Osteocyte (in vitro differentiated cells): ENCODE measurements around the gene AMBP. TPM values are rescaled to one million over a fixed set of nuclear protein-coding genes. Genes with fewer than 3 reads are reported as not detected.

Source experiments
- DNase-seq: peaks from one replicate; pipeline ENCODE4 v3.0.0; 2021; ENCODE audit warnings: mixed read lengths; ENCODE audit not compliant: unreplicated experiment; ENCODE audit errors: extremely low spot score
- H3K27ac Mint-ChIP-seq: one replicate; pipeline ENCODE4 v1.8.0; 2021; ENCODE audit warnings: mild to moderate bottlenecking, mixed read lengths; ENCODE audit not compliant: unreplicated experiment
- H3K27me3 Mint-ChIP-seq: one replicate; pipeline ENCODE4 v1.8.0; 2021; ENCODE audit warnings: mixed read lengths; ENCODE audit not compliant: unreplicated experiment
- H3K36me3 Mint-ChIP-seq: one replicate; pipeline ENCODE4 v1.8.0; 2021; ENCODE audit warnings: mixed read lengths; ENCODE audit not compliant: unreplicated experiment
- H3K4me1 Mint-ChIP-seq: one replicate; pipeline ENCODE4 v1.8.0; 2021; ENCODE audit warnings: mixed read lengths; ENCODE audit not compliant: unreplicated experiment
- H3K4me3 Mint-ChIP-seq: one replicate; pipeline ENCODE4 v1.8.0; 2021; ENCODE audit warnings: mild to moderate bottlenecking, moderate library complexity, mixed read lengths; ENCODE audit not compliant: unreplicated experiment
- H3K9me3 Mint-ChIP-seq: one replicate; pipeline ENCODE4 v1.8.0; 2021; ENCODE audit warnings: mixed read lengths; ENCODE audit not compliant: unreplicated experiment
- total RNA-seq: library from RNA; stranded (reverse); gene quantifications from 2 replicates; pipeline ENCODE4 v1.2.1, GENCODE V29; 2021
- TF ChIP-seq, protein P1 (sequence below): fragments of 200-600 bp; sonication (generic); IDR thresholded peaks from 2 replicates; pipeline ENCODE4 v1.5.0; 2021; ENCODE audit warnings: antibody characterized with exemption, mild to moderate bottlenecking, moderate library complexity

The AMBP gene
- total RNA-seq, 1 donor from 2014 or later: not detected

GRCh38 chr9:114025760-114026159 is 52.3 kb downstream of the AMBP start:
- Mint-ChIP-seq H3K4me1 (no peaks in the 10 kb centered on the region), H3K4me3 (no peak overlapping the region), H3K36me3 (peaks cover 73% of the 10 kb centered on the region), H3K9me3 (peaks cover 18% of the 10 kb centered on the region), H3K27ac (no peak overlapping the region), H3K27me3 (no peaks in the 10 kb centered on the region)
- no peak for DNase-seq
- TF ChIP-seq, protein P1, sequence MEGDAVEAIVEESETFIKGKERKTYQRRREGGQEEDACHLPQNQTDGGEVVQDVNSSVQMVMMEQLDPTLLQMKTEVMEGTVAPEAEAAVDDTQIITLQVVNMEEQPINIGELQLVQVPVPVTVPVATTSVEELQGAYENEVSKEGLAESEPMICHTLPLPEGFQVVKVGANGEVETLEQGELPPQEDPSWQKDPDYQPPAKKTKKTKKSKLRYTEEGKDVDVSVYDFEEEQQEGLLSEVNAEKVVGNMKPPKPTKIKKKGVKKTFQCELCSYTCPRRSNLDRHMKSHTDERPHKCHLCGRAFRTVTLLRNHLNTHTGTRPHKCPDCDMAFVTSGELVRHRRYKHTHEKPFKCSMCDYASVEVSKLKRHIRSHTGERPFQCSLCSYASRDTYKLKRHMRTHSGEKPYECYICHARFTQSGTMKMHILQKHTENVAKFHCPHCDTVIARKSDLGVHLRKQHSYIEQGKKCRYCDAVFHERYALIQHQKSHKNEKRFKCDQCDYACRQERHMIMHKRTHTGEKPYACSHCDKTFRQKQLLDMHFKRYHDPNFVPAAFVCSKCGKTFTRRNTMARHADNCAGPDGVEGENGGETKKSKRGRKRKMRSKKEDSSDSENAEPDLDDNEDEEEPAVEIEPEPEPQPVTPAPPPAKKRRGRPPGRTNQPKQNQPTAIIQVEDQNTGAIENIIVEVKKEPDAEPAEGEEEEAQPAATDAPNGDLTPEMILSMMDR: no peak

DNA sequence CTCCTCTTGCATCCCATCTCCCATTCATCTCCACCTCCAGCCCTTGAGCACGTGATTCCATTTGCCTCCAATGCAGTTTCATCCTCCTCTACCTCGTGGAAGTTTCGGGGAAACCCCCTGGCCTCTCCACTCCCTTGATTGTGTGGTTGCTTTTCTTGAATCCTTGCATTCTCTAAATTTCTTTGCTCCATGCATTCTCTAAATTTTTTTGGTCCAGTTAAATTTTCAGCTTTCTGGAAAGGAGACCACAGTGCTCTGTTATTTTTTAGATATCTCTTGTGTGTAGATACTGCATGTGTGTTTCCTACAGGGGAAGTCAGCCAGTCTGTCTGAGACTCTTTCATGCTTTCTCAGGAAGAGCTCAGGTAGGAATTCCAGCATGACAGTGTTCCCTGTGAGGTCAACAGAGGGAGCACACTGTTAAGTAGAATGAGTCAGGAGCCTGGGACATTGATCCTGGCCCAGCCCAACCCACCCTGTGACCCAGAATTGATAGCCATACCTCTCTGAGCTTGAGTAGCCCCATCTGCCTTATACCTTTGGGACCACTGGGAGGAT is 52.8 kb downstream of the AMBP start:
- Mint-ChIP-seq H3K27me3 (no peaks in the 10 kb centered on the region), H3K4me1 (no peaks in the 10 kb centered on the region), H3K36me3 (peaks cover 76% of the 10 kb centered on the region), H3K27ac (no peak overlapping the region), H3K4me3 (no peak overlapping the region), H3K9me3 (peaks cover 18% of the 10 kb centered on the region)
- TF ChIP-seq, protein P1: no peak
- DNase-seq: no peak

- DNase-seq: no peak
- H3K4me3 Mint-ChIP-seq: no peak overlapping the region
- TF ChIP-seq, protein P1: no peak
- H3K4me1 Mint-ChIP-seq: no peaks in the 10 kb centered on the region
- no peaks in the 10 kb centered on the region for H3K27me3 Mint-ChIP-seq
- peaks cover 78% of the 10 kb centered on the region for H3K36me3 Mint-ChIP-seq
- no peak overlapping the region for H3K27ac Mint-ChIP-seq
- H3K9me3 Mint-ChIP-seq: peaks cover 18% of the 10 kb centered on the region
Observed at GRCh38 chr9:114023961-114024360, 54.1 kb downstream of the AMBP start.

DNA sequence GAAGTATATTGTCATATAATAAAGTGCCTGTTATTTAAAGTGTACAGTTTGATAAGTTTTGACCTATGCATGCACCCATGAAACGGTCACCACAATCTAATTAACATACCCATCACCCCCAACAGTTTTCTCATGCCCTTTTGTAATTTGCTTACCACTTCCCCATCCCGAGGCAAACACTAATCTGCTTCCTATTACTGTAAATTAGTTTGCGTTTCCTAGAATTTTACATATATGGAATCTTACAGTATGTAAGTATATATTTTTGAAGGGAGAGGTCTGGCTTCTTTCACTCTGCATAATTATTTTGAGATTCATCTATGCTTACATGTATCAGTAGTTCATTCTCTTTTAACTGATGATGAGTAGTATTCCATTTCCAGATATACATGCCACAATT is 56.5 kb downstream of the AMBP start:
- no peak for DNase-seq
- Mint-ChIP-seq H3K36me3 (peaks cover 79% of the 10 kb centered on the region), H3K4me3 (no peak overlapping the region), H3K27me3 (no peaks in the 10 kb centered on the region), H3K9me3 (peaks cover 18% of the 10 kb centered on the region), H3K4me1 (no peaks in the 10 kb centered on the region), H3K27ac (no peak overlapping the region)
- TF ChIP-seq, protein P1: no peak

GRCh38 chr9:114017741-114018715 is 60.1 kb downstream of the AMBP start:
- peaks cover 17% of the 10 kb centered on the region for H3K9me3 Mint-ChIP-seq
- no peaks in the 10 kb centered on the region for H3K27me3 Mint-ChIP-seq
- no peak overlapping the region for H3K27ac Mint-ChIP-seq
- no peaks in the 10 kb centered on the region for H3K4me1 Mint-ChIP-seq
- TF ChIP-seq, protein P1: no peak
- peaks cover 68% of the 10 kb centered on the region for H3K36me3 Mint-ChIP-seq
- H3K4me3 Mint-ChIP-seq: no peak overlapping the region
- peak; percentile 64 for DNase-seq
